HG03025 (cell line): ENCODE results near the gene INSR.

Experiments used
- ATAC-seq: cut with Tn5 transposase; IDR thresholded peaks from one replicate; pipeline ENCODE4 v1.9.1; 2021; ENCODE audit warnings: mild to moderate bottlenecking, moderate library complexity; ENCODE audit not compliant: unreplicated experiment, low FRiP score

The INSR gene

DNA sequence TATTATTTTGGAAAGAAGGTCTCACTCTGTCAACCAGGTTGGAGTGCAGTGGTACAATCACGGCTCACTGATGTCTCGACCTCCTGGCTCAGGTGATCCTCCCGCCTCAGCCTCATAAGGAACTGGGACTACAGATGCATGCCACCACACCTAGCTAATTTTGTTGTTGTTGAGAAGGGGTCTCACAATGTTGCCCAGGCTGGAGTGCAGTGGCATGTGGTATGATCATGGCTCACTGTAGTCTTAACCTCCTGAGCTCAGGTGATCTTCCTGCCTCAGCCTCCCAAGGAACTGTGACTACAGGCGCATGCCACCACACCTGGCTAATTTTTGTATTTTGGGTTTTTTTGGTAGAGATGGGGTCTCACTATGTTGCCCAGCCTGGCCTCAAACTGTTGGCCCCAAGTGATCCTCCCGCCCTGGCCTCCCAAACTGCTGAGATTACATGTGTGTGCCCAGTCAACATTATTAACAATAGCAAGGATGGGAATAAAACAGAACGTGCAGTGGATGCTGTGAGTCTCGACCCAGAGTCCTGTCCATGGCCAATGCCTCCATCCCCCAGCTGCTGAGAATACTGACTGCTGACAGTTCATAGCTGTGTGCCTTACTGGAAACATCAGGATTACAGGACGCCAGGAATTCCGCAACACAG, 230.3 kb downstream of the INSR start:
- no peak for ATAC-seq

DNA sequence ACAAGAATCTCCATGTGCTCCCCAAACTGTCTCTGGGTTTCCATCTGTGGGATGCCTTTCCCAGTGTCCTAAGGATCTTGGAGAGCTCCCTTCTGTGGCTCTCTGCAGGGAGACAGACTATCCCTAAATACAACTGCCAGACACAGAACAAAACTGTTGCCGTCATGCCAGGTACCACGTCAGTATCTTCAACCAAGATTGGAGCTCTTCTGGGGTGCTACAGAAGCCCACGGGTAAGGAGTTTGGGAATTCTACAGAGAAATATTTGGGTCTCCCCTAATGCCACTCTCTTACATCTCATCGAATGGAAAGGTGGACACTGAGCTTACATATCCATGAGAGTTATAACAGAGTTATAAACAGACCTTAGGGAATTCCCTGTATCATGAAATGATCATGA, 230.9 kb downstream of the INSR start:
- ATAC-seq: no peak
